ENCODE results near the gene UBE2H.

UBE2H gene

GRCh38 chr7:129870668-129871067, 82.1 kb downstream of the UBE2H start:
- H3K27me3 ChIP-seq (ENCODE audit: low read length): no peaks in the 10 kb centered on the region
- H3K9me3 ChIP-seq (ENCODE audit: insufficient read depth, low read length): no peaks in the 10 kb centered on the region
- no peak overlapping the region for H3K27ac ChIP-seq (ENCODE audit: low read depth, low read length)
- no peaks in the 10 kb centered on the region for H3F3A ChIP-seq (ENCODE audit: insufficient read depth)
- H3K9ac ChIP-seq (ENCODE audit: low read length): no peak overlapping the region
- TF ChIP-seq CTCF (IDR thresholded peaks at IDR 0.05; ENCODE audit: insufficient read depth, low read length, poor library complexity, severe bottlenecking) (no peak), EZH2phosphoT487 (conservative IDR thresholded peaks at IDR 0.05; ENCODE audit: low read length) (no peak)
- H3K36me3 ChIP-seq (ENCODE audit: low read length): no peaks in the 10 kb centered on the region
- no peak overlapping the region for H3K4me2 ChIP-seq (ENCODE audit: low read depth, low read length, poor library complexity, severe bottlenecking)
- H3K9me2 ChIP-seq (replicated peaks; ENCODE audit: insufficient read depth, low read length): no peaks in the 10 kb centered on the region
- no peaks in the 10 kb centered on the region for H3K79me2 ChIP-seq (ENCODE audit: insufficient read depth, low read length)
- H4K20me1 ChIP-seq (ENCODE audit: low read depth, low read length): no peaks in the 10 kb centered on the region
- no peak overlapping the region for H3K4me3 ChIP-seq (ENCODE audit: insufficient read depth, low read length, poor library complexity, severe bottlenecking)
- no peak overlapping the region for H2AFZ ChIP-seq (ENCODE audit: low read depth, low read length, severe bottlenecking)

- H3K27me3 ChIP-seq (ENCODE audit: low read length): no peaks in the 10 kb centered on the region
- no peaks in the 10 kb centered on the region for H3K9me2 ChIP-seq (replicated peaks; ENCODE audit: insufficient read depth, low read length)
- H4K20me1 ChIP-seq (ENCODE audit: low read depth, low read length): no peaks in the 10 kb centered on the region
- no peak overlapping the region for H2AFZ ChIP-seq (ENCODE audit: low read depth, low read length, severe bottlenecking)
- H3K79me2 ChIP-seq (ENCODE audit: insufficient read depth, low read length): no peaks in the 10 kb centered on the region
- H3F3A ChIP-seq (ENCODE audit: insufficient read depth): no peaks in the 10 kb centered on the region
- no peaks in the 10 kb centered on the region for H3K36me3 ChIP-seq (ENCODE audit: low read length)
- no peak overlapping the region for H3K4me3 ChIP-seq (ENCODE audit: insufficient read depth, low read length, poor library complexity, severe bottlenecking)
- no peak overlapping the region for H3K9ac ChIP-seq (ENCODE audit: low read length)
- no peak overlapping the region for H3K4me2 ChIP-seq (ENCODE audit: low read depth, low read length, poor library complexity, severe bottlenecking)
- H3K27ac ChIP-seq (ENCODE audit: low read depth, low read length): no peak overlapping the region
- no peaks in the 10 kb centered on the region for H3K9me3 ChIP-seq (ENCODE audit: insufficient read depth, low read length)
- TF ChIP-seq EZH2phosphoT487 (conservative IDR thresholded peaks at IDR 0.05; ENCODE audit: low read length): no peak
- no peak for TF ChIP-seq CTCF (IDR thresholded peaks at IDR 0.05; ENCODE audit: insufficient read depth, low read length, poor library complexity, severe bottlenecking)
Measured at GRCh38 chr7:129866251-129866650, 86.5 kb downstream of the UBE2H start.

- Histone ChIP-seq H3K27ac (ENCODE audit: low read depth, low read length) (no peak overlapping the region), H3K9ac (ENCODE audit: low read length) (no peak overlapping the region), H3K9me3 (ENCODE audit: insufficient read depth, low read length) (no peaks in the 10 kb centered on the region), H3K9me2 (replicated peaks; ENCODE audit: insufficient read depth, low read length) (no peaks in the 10 kb centered on the region), H3K36me3 (ENCODE audit: low read length) (no peaks in the 10 kb centered on the region), H3F3A (ENCODE audit: insufficient read depth) (no peaks in the 10 kb centered on the region), H3K79me2 (ENCODE audit: insufficient read depth, low read length) (no peaks in the 10 kb centered on the region), H3K27me3 (ENCODE audit: low read length) (no peaks in the 10 kb centered on the region), H3K4me3 (ENCODE audit: insufficient read depth, low read length, poor library complexity, severe bottlenecking) (no peak overlapping the region), H2AFZ (ENCODE audit: low read depth, low read length, severe bottlenecking) (no peak overlapping the region), H4K20me1 (ENCODE audit: low read depth, low read length) (no peaks in the 10 kb centered on the region), H3K4me2 (ENCODE audit: low read depth, low read length, poor library complexity, severe bottlenecking) (no peak overlapping the region)
- TF ChIP-seq EZH2phosphoT487 (conservative IDR thresholded peaks at IDR 0.05; ENCODE audit: low read length) (no peak), CTCF (IDR thresholded peaks at IDR 0.05; ENCODE audit: insufficient read depth, low read length, poor library complexity, severe bottlenecking) (no peak)
Measured at GRCh38 chr7:129865925-129866201, 86.9 kb downstream of the UBE2H start.
